Small intestine (tissue), 7 donors: ENCODE results near the gene RCOR3. TPM values are rescaled to one million over a fixed set of nuclear protein-coding genes. Genes with fewer than 3 reads are reported as not detected.
"Not testable (repeated sequence)": the region's sequence is repeated elsewhere in the genome, so short reads cannot be mapped to it uniquely, and the experiment has no call there.

Source experiments
- DNase-seq, 2 donors: peaks; one replicate each; pipeline versions ENCODE4 v3.0.0 to v3.0.0-alpha.2; 2013
- FAIRE-seq: peaks from 2 replicates; lab custom pipeline; 2012; peaks lifted over from hg19 to GRCh38; lab: Jason Lieb, UNC
- H3K27ac ChIP-seq, 3 donors: one replicate each; pipeline ENCODE4 v1.5.1; 2013; ENCODE audit warnings: low read length in 2 of 3, mild to moderate bottlenecking in 2 of 3, control low read depth in 1 of 3, inconsistent platforms in 1 of 3, low read depth in 1 of 3, moderate library complexity in 1 of 3
- H3K27me3 ChIP-seq, 3 donors: one replicate each; pipeline ENCODE4 v1.6.1; 2013; ENCODE audit warnings: low read length in 3 of 3, inconsistent platforms in 1 of 3; ENCODE audit not compliant: control insufficient read depth in 3 of 3, insufficient read depth in 3 of 3
- H3K36me3 ChIP-seq, 3 donors: one replicate each; pipeline ENCODE4 v1.6.1; 2013; ENCODE audit warnings: low read length in 3 of 3, inconsistent platforms in 1 of 3, low read depth in 1 of 3, mild to moderate bottlenecking in 1 of 3, moderate library complexity in 1 of 3; ENCODE audit not compliant: control insufficient read depth in 3 of 3, insufficient read depth in 2 of 3
- H3K4me1 ChIP-seq, 3 donors: one replicate each; pipeline ENCODE4 v1.6.1; 2013; ENCODE audit warnings: low read length in 2 of 3, inconsistent platforms in 1 of 3, low read depth in 1 of 3, mild to moderate bottlenecking in 1 of 3, moderate library complexity in 1 of 3; ENCODE audit not compliant: control insufficient read depth in 3 of 3, insufficient read depth in 2 of 3
- H3K4me3 ChIP-seq, 3 donors: one replicate each; pipeline ENCODE4 v1.5.1; 2013; ENCODE audit warnings: low read length in 3 of 3, control low read depth in 1 of 3, inconsistent platforms in 1 of 3, low read depth in 1 of 3, mild to moderate bottlenecking in 1 of 3, moderate library complexity in 1 of 3
- H3K9me3 ChIP-seq, 2 donors: one replicate each; pipeline ENCODE4 v1.6.1; 2013; ENCODE audit warnings: low read depth in 1 of 2, low read length in 1 of 2; ENCODE audit not compliant: control insufficient read depth in 2 of 2, insufficient read depth in 1 of 2
- WGBS, 3 donors: extraction: QIAGEN DNeasy Blood & Tissue Kit; methylation state at CpG; one replicate each; pipeline ENCODE4 v1.1.7; 2013; 5-methylcytosine and 5-hydroxymethylcytosine counted together
- polyA plus RNA-seq, 4 donors: library from polyadenylated mRNA; stranded (reverse) in 3 of 4; unstranded in 1 of 4; fragments of 200-250 nt in 3 of 4; fragments of 120-200 nt in 1 of 4; gene quantifications; one replicate each; pipeline versions ENCODE4 v1.2.1 to v1.2.3, GENCODE V29; 2013
- donor health status: healthy with polysubstance abuse.
- donor health status: control.
- donor health status: control.
- donor health status: Bipolar disorder and iron deficiency.
- donor health status: healthy.

Gene RCOR3
- polyA plus RNA-seq, 4 donors = 17.8 to 66.4 (median 30.3) TPM

GRCh38 chr1:211292411-211292810 lies 33.2 kb downstream of the RCOR3 start:
- Histone ChIP-seq H3K27ac (no peak overlapping the region), H3K36me3 (peaks cover 5 to 22% (median 17%) of the 10 kb centered on the region in 3 donors), H3K4me3 (no peak overlapping the region), H3K4me1 (no peaks in the 10 kb centered on the region), H3K9me3 (no peaks in the 10 kb centered on the region), H3K27me3 (no peaks in the 10 kb centered on the region)
- no peak for FAIRE-seq
- no peak for DNase-seq
- 82 to 97% (median 89%) methylated on average over 2 of the region's 2 CpGs for WGBS, 3 donors

- no peaks in the 10 kb centered on the region for H3K9me3 ChIP-seq
- peaks cover 5 to 15% (median 15%) of the 10 kb centered on the region in 3 donors for H3K36me3 ChIP-seq
Observed at GRCh38 chr1:211296396-211296795, 37.2 kb downstream of the RCOR3 start.

GRCh38 chr1:211305044-211305443 lies 45.9 kb downstream of the RCOR3 start:
- no peak overlapping the region for H3K27ac ChIP-seq
- no peak for DNase-seq
- no peaks in the 10 kb centered on the region for H3K9me3 ChIP-seq
- H3K36me3 ChIP-seq = peaks cover 0 to 14% (median 4%) of the 10 kb centered on the region in 3 donors
- no peaks in the 10 kb centered on the region for H3K27me3 ChIP-seq
- no peak for FAIRE-seq
- H3K4me1 ChIP-seq = no peaks in the 10 kb centered on the region
- no peak overlapping the region for H3K4me3 ChIP-seq
- WGBS, 3 donors = 90 to 94% (median 91%) methylated on average over 3 of the region's 3 CpGs

More at GRCh38 chr1:211296396-211296795, 37.2 kb downstream of the RCOR3 start:
- no peak overlapping the region for H3K27ac ChIP-seq
- H3K4me3 ChIP-seq = no peak overlapping the region
- H3K4me1 ChIP-seq = no peaks in the 10 kb centered on the region
- FAIRE-seq (no peak), DNase-seq (no peak)
- no peaks in the 10 kb centered on the region for H3K27me3 ChIP-seq

GRCh38 chr1:211309617-211310016 lies 50.5 kb downstream of the RCOR3 start:
- no peak for FAIRE-seq
- H3K4me1 ChIP-seq = no peaks in the 10 kb centered on the region
- 37 to 56% (median 47%) methylated on average over 3 of the region's 3 CpGs for WGBS, 3 donors
- no peak for DNase-seq
- no peaks in the 10 kb centered on the region for H3K27me3 ChIP-seq
- no peaks in the 10 kb centered on the region for H3K9me3 ChIP-seq
- peaks cover 0 to 15% (median 7%) of the 10 kb centered on the region in 3 donors for H3K36me3 ChIP-seq
- no peak overlapping the region for H3K4me3 ChIP-seq
- H3K27ac ChIP-seq = no peak overlapping the region

- DNase-seq = no peak
- 93 to 95% (median 95%) methylated on average over 11 of the region's 11 CpGs for WGBS, 3 donors
Observed at GRCh38 chr1:211313392-211313791, 54.2 kb downstream of the RCOR3 start.

GRCh38 chr1:211318576-211319280 lies 59.6 kb downstream of the RCOR3 start:
- H3K36me3 ChIP-seq = peaks cover 0 to 4% (median under 1%) of the 10 kb centered on the region in 3 donors
- H3K4me3 ChIP-seq = no peak overlapping the region
- no peaks in the 10 kb centered on the region for H3K27me3 ChIP-seq
- H3K4me1 ChIP-seq = no peaks in the 10 kb centered on the region
- no peak overlapping the region for H3K27ac ChIP-seq
- DNase-seq (no peak), FAIRE-seq (no peak)
- H3K9me3 ChIP-seq = no peaks in the 10 kb centered on the region

More at GRCh38 chr1:211313392-211313791, 54.2 kb downstream of the RCOR3 start:
- Histone ChIP-seq H3K9me3 (no peaks in the 10 kb centered on the region), H3K27me3 (no peaks in the 10 kb centered on the region), H3K4me1 (no peaks in the 10 kb centered on the region), H3K36me3 (peaks cover 0 to 13% (median 9%) of the 10 kb centered on the region in 3 donors), H3K27ac (no peak overlapping the region), H3K4me3 (no peak overlapping the region)
- no peak for FAIRE-seq

- no peaks in the 10 kb centered on the region for H3K9me3 ChIP-seq
- H3K27ac ChIP-seq = no peak overlapping the region
- peaks cover 0 to 4% (median 0%) of the 10 kb centered on the region in 3 donors for H3K36me3 ChIP-seq
- no peak overlapping the region for H3K4me3 ChIP-seq
- DNase-seq (no peak), FAIRE-seq (no peak)
- H3K27me3 ChIP-seq = no peaks in the 10 kb centered on the region
- no peaks in the 10 kb centered on the region for H3K4me1 ChIP-seq
Observed at GRCh38 chr1:211319892-211320291, 60.7 kb downstream of the RCOR3 start.

- H3K36me3 ChIP-seq = peaks cover 0 to 4% (median 0%) of the 10 kb centered on the region in 3 donors
- no peaks in the 10 kb centered on the region for H3K9me3 ChIP-seq
- H3K4me1 ChIP-seq = no peaks in the 10 kb centered on the region
- FAIRE-seq = no peak
- no peak overlapping the region for H3K4me3 ChIP-seq
- no peak overlapping the region for H3K27ac ChIP-seq
- WGBS, 3 donors = 77 to 80% (median 78%) methylated on average over 4 of the region's 4 CpGs
- DNase-seq = no peak
- no peaks in the 10 kb centered on the region for H3K27me3 ChIP-seq
Observed at GRCh38 chr1:211320980-211321379, 61.8 kb downstream of the RCOR3 start.

GRCh38 chr1:211321646-211322045 lies 62.5 kb downstream of the RCOR3 start:
- H3K36me3 ChIP-seq, H3K4me1 ChIP-seq, H3K9me3 ChIP-seq, FAIRE-seq, DNase-seq, H3K27me3 ChIP-seq, H3K4me3 ChIP-seq, H3K27ac ChIP-seq: not testable (repeated sequence)
- WGBS, 3 donors = 91 to 95% (median 93%) methylated on average over 7 of the region's 7 CpGs
